Heart left ventricle (tissue), 16 donors: ENCODE data around the gene MGMT. TPM values are rescaled to one million over a fixed set of nuclear protein-coding genes. Genes with fewer than 3 reads are reported as not detected.

Experiments
- ATAC-seq, 4 donors: fragments of 200-7000 bp; cut with Tn5 transposase; one replicate each; pipeline ENCODE4 v1.9.1; 2020 to 2022; ENCODE audit warnings: moderate library complexity in 4 of 4, mild to moderate bottlenecking in 3 of 4, moderate number of reproducible peaks in 1 of 4
- DNase-seq, 5 donors: peaks; one replicate each; pipeline ENCODE4 v3.0.0-alpha.2; 2020
- H3K27ac ChIP-seq, 12 donors: fragments of 200-600 bp; sonication (generic) in 4 of 12; one replicate each; pipeline versions ENCODE4 v1.5.0 to v1.8.0; 2016 to 2022; ENCODE audit warnings: mild to moderate bottlenecking in 2 of 12
- H3K27me3 ChIP-seq, 9 donors: fragments of 200-600 bp; sonication (generic) in 2 of 9; one replicate each; pipeline versions ENCODE4 v1.5.1 to v1.8.0; 2016 to 2022; ENCODE audit warnings: mild to moderate bottlenecking in 3 of 9
- H3K36me3 ChIP-seq, 9 donors: fragments of 200-600 bp; sonication (generic) in 2 of 9; one replicate each; pipeline versions ENCODE4 v1.5.0 to v1.8.0; 2018 to 2022; ENCODE audit warnings: mild to moderate bottlenecking in 2 of 9
- H3K4me1 ChIP-seq, 12 donors: fragments of 200-600 bp; sonication (generic) in 4 of 12; one replicate each; pipeline versions ENCODE4 v1.5.0 to v1.8.0; 2016 to 2022; ENCODE audit warnings: mild to moderate bottlenecking in 3 of 12
- H3K4me3 ChIP-seq, 12 donors: fragments of 200-600 bp; sonication (generic) in 4 of 12; one replicate each; pipeline versions ENCODE4 v1.5.0 to v1.8.0; 2017 to 2022; ENCODE audit warnings: mild to moderate bottlenecking in 9 of 12, moderate library complexity in 4 of 12
- H3K9me3 ChIP-seq, 12 donors: fragments of 200-600 bp; sonication (generic) in 4 of 12; one replicate each; pipeline versions ENCODE4 v1.5.0 to v1.8.0; 2016 to 2022; ENCODE audit warnings: mild to moderate bottlenecking in 1 of 12
- POLR2A ChIP-seq, 2 donors: fragments of 450-650 bp; IDR thresholded peaks; one replicate each; pipeline ENCODE4 v1.6.1; 2017; ENCODE audit warnings: antibody characterized with exemption in 2 of 2, mild to moderate bottlenecking in 2 of 2, moderate library complexity in 2 of 2
- WGBS, 4 donors: extraction: QIAGEN DNeasy Blood & Tissue Kit in 2 of 4; methylation state at CpG; one replicate each; pipeline versions ENCODE4 v1.1.5 to v1.1.7; 2013 to 2018; 5-methylcytosine and 5-hydroxymethylcytosine counted together
- intact Hi-C, 10 donors: fragments of 100-400 bp; cut with DNase I; formaldehyde crosslinking; loops; one replicate each; pipeline versions ENCODE4 v1.11.1 to v1.14.2; 2022
- polyA plus RNA-seq, 2 donors: library from polyadenylated mRNA; stranded (reverse); fragments of 200-250 nt; gene quantifications; one replicate each; pipeline ENCODE4 v1.2.3, GENCODE V29; 2013
- total RNA-seq, 9 donors: library from RNA; depleted of rRNA in 2 of 9; stranded (reverse); fragments of >200 nt in 2 of 9; fragmentation: NEBNext Ultra II Directional in 3 of 9; extraction: Animal tissue kit (Norgen Biotek cat#: 25700) in 3 of 9; gene quantifications; one replicate each; pipeline versions ENCODE4 v1.1.0 to v1.2.4, GENCODE V29; 2016 to 2023
- TF ChIP-seq, protein P1 (sequence below), 12 donors: fragments of 200-600 bp; sonication (generic) in 4 of 12; IDR thresholded peaks; one replicate each; pipeline versions ENCODE4 v1.5.0 to v1.8.0; 2018 to 2022; ENCODE audit warnings: antibody characterized with exemption in 12 of 12, mild to moderate bottlenecking in 5 of 12
- donor health status: ischemic (EF 13 %, LVEDD 7.1; RV severe dilation, severe dysfunction).
- donor health status: healthy with polysubstance abuse.
- donor health status: DM: no; HTN: yes; CAD: no.
- donor health status: DM: no; HTN: no; CAD: no.
- donor health status: ischemic (EF 25% LVEDD 6.9; RV normal size, moderate dysfunction).
- donor health status: ischemic (EF 25% LVEDD 5.7; RV mildly dilated, moderate dysfunction).
- donor health status: healthy.
- donor health status: DM: yes; HTN: yes; CAD: no.
- donor health status: ischemic (EF 35%, LVEDD 5.7; RV mildly dilated, moderate dysfunction).
- donor health status: nonischemic (EF 11% LVEDD 7.7; RV severe dilation, severe dysfunction).
- donor health status: DM: yes; HTN: yes; CAD: no.
- donor health status: PGD.
- donor health status: ischemic (EF 29% LVEDD 5.4; RV normal size, mild dysfunction).
- donor health status: nonischemic (EF 23%, LVEDD 6.1; RV moderate dilation, normal function).

Gene MGMT
- total and polyA plus RNA-seq, 11 donors, result 6.2 to 25.3 (median 11.6) TPM

DNA sequence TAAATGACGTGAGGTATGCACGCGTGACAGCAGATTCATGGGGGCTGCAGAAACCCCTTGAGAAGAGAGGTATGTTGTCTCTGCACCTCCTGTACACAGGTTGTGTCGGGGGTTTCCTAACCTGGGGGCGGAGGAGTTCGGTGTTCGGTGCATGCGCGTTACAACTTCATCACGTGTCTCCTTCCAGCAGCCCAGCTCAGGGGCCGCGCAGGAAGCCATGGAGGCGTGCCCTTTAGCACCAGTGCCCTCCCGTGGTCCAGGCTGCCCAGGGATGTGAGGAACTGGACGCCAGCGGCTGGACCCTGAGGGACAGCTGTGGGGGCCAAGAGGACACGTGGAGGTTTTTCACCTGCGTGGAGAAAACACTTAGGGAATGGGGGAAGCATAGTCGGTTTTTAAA lies 310.6 kb downstream of the MGMT start:
- TF ChIP-seq POLR2A (IDR thresholded peaks at IDR 0.05), result no peak
- TF ChIP-seq, protein P1, sequence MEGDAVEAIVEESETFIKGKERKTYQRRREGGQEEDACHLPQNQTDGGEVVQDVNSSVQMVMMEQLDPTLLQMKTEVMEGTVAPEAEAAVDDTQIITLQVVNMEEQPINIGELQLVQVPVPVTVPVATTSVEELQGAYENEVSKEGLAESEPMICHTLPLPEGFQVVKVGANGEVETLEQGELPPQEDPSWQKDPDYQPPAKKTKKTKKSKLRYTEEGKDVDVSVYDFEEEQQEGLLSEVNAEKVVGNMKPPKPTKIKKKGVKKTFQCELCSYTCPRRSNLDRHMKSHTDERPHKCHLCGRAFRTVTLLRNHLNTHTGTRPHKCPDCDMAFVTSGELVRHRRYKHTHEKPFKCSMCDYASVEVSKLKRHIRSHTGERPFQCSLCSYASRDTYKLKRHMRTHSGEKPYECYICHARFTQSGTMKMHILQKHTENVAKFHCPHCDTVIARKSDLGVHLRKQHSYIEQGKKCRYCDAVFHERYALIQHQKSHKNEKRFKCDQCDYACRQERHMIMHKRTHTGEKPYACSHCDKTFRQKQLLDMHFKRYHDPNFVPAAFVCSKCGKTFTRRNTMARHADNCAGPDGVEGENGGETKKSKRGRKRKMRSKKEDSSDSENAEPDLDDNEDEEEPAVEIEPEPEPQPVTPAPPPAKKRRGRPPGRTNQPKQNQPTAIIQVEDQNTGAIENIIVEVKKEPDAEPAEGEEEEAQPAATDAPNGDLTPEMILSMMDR (IDR thresholded peaks at IDR 0.05), result no peak
- intact Hi-C loops, result no loop called here
- H3K36me3 ChIP-seq, result no peaks in the 10 kb centered on the region
- no peaks in the 10 kb centered on the region for H3K27me3 ChIP-seq
- DNase-seq, result no peak
- H3K27ac ChIP-seq, result no peak overlapping the region
- no peak overlapping the region for H3K4me3 ChIP-seq
- no peaks in the 10 kb centered on the region for H3K9me3 ChIP-seq
- H3K4me1 ChIP-seq, result no peaks in the 10 kb centered on the region
- WGBS, 4 donors, result 92 to 94% (median 93%) methylated on average over 19 of the region's 19 CpGs
- no peak for ATAC-seq

DNA sequence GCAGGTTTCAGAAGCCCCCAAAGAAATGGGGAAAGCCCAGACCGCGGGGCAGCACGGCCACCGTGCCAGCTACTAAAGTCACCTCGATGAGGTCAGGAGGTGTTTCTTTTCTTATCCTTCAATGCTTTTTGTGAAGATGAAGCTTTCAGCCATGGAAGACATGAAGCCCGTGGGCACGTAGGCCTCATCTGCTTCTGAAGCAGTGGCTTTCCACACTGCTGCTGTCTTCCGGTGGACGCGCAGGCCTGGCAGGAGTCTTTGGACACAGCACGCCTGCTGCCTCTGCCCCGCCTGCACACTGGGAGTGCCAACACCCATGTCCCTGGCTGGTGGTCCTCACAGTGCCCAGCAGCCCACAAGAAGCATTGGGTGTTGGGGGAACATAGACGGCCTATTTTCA lies 311.5 kb downstream of the MGMT start:
- DNase-seq, result no peak
- H3K27me3 ChIP-seq, result no peaks in the 10 kb centered on the region
- H3K4me1 ChIP-seq, result no peaks in the 10 kb centered on the region
- no peaks in the 10 kb centered on the region for H3K36me3 ChIP-seq
- TF ChIP-seq, protein P1 (IDR thresholded peaks at IDR 0.05), result no peak
- TF ChIP-seq POLR2A (IDR thresholded peaks at IDR 0.05), result no peak
- no peak overlapping the region for H3K27ac ChIP-seq
- no peak for ATAC-seq
- intact Hi-C loops, result no loop called here
- WGBS, 4 donors, result 95 to 97% (median 96%) methylated on average over 13 of the region's 13 CpGs
- H3K9me3 ChIP-seq, result no peaks in the 10 kb centered on the region
- no peak overlapping the region for H3K4me3 ChIP-seq

DNA sequence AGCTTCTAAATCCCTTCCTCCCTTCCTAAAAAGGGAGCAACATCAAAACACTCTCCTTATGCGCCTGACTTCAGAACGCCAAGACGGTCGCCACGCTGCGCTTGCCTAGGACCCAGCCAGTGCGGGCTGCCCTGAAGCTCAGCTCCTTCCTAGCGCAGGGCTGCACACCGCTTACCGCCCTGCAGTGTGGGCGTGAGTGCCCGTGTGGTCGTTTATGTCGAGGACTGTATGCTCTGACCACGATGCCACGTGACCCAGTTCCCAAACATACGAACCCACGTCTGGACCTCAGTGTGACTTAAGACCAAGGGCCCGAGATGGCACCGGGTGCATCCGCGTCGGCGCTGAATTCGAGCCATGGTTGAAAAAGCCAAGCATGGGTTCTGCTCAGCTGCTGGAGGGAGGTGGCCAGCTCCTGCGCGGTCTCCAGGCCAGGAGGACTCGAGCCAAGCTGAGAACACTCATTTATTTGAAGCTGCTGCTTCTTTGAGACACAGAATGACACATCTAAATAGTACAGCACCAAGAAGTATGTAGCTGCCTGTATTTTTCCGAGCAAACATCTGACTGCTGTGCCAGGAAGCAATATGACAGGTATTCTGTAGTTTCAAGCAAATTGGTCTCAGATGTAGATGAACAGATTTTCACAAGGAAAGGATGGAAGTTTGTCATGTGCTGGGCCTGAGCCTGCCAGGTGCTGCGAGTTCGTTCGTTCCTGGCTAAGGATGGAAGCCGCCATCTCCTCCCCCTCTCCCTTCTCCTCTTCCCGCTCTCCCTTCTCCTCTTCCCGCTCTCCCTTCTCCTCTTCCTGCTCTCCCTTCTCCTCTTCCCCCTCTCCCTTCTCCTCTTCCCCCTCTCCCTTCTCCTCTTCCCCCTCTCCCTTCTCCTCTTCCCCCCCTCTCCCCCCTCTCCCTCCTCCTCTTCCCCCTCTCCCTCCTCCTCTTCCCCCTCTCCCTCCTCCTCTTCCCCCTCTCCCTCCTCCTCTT lies 312.4 kb downstream of the MGMT start:
- WGBS, 4 donors, result 90 to 93% (median 92%) methylated on average over 31 to 35 of the region's 35 CpGs
- intact Hi-C loops, result no loop called here
- Histone ChIP-seq H3K27me3 (no peaks in the 10 kb centered on the region), H3K9me3 (no peaks in the 10 kb centered on the region), H3K4me1 (no peaks in the 10 kb centered on the region), H3K36me3 (no peaks in the 10 kb centered on the region), H3K4me3 (no peak overlapping the region), H3K27ac (no peak overlapping the region)
- no peak for DNase-seq
- ATAC-seq, result no peak
- TF ChIP-seq, protein P1 (IDR thresholded peaks at IDR 0.05), result no peak
- TF ChIP-seq POLR2A (IDR thresholded peaks at IDR 0.05), result no peak

DNA sequence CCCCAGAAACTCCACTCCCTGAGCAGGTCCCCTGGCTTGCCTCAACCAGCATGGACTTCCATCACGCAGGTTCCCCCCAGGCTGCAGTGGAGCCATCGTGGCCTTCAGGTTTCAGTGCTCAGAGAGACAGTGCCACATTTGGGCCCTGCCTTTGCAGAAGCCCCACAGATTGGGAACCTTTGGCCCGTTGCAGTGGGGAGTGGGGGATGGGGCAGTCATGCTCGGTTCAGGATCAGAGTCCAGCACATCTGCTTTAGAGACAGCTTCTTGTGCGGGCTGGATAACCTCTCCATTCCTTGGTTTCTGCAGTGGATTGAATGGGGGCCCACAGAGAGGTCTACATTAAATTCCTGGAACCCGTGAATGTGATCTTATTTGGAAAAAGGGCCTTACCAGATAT lies 313.2 kb downstream of the MGMT start:
- no peak for DNase-seq
- Histone ChIP-seq H3K4me1 (no peaks in the 10 kb centered on the region), H3K27ac (no peak overlapping the region), H3K27me3 (no peaks in the 10 kb centered on the region), H3K36me3 (no peaks in the 10 kb centered on the region), H3K4me3 (no peak overlapping the region), H3K9me3 (no peaks in the 10 kb centered on the region)
- no peak for ATAC-seq
- TF ChIP-seq, protein P1 (IDR thresholded peaks at IDR 0.05), result no peak
- no peak for TF ChIP-seq POLR2A (IDR thresholded peaks at IDR 0.05)
- intact Hi-C loops, result no loop called here
- WGBS, 4 donors, result 70 to 94% (median 81%) methylated on average over 2 to 6 of the region's 6 CpGs
